Activated CD8-positive, alpha-beta memory T cell treated with anti-CD3 and anti-CD28 coated beads, Interleukin-2, amount 50 U/mL, for 24 hours (primary cell): Measurements from ENCODE around the gene CWC27.

Experiments used
- DNase-seq: peaks from one replicate; pipeline ENCODE4 v3.0.0-alpha.2; 2020; ENCODE audit errors: extremely low read depth

The CWC27 gene

DNA sequence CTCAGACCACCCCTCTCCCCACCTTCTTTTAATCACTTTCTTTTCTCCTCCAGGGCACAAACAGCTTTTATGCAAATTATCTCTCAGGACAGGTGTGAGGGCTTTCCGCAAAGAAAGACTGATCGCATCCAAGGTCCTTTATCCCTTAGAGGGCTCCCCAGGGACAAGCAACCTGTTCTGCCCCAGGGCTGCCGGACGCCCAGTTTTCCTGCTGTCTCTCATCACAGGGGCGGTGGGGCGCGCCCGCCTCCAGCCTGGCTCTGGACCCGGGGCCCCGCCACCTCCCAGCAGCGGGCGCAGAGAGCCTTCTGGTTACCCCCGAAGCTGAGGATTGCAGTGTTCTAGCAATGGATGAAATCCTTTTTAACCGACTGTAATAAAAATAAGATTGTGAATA lies 266.1 kb downstream of the CWC27 start:
- no peak for DNase-seq

GRCh38 chr5:65035211-65036206 lies 266.8 kb downstream of the CWC27 start:
- DNase-seq: peak; percentile 59

- DNase-seq: no peak
These were observed 269.4 kb downstream of the CWC27 start for GRCh38 chr5:65037831-65038815.

DNA sequence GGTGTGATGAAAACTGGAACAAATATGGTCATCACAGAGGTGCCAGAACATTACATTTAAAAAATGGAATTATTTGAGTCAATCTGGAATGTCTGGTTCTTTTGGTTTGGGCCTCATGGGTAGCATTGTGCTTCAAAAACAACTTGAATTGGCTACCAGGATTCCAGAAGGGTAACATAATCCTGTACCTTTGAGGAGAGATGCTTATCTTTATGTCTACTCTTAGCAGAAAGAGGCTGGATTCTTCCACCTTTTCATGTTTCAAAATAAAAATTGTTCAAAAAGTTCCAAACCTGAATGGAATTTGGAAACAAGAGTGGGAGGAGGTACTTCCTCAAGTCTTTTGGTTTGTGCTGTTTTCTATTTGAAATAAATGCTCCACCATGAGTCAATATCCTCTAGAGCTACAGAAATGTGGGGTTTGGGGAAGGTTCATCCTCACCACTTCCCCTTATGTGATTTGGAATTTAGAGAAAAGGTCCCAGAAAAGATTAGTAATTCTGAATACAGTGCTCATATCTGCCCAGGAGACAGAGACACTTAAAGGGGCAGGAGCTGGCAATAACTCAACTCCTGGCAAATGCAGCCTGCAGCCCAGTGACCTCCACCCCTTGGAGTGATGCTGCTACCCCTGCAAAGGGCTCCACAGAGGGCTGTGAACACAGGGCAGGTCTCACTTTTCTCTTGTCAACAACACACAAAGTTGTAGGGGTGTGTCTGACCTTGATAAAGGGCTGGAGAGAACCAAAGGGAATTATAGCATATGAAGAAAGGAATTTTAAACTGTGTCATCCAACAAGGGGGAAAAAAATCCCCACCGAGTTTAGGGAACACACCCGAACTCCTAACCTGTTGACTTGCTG lies 272.8 kb downstream of the CWC27 start:
- no peak for DNase-seq

DNA sequence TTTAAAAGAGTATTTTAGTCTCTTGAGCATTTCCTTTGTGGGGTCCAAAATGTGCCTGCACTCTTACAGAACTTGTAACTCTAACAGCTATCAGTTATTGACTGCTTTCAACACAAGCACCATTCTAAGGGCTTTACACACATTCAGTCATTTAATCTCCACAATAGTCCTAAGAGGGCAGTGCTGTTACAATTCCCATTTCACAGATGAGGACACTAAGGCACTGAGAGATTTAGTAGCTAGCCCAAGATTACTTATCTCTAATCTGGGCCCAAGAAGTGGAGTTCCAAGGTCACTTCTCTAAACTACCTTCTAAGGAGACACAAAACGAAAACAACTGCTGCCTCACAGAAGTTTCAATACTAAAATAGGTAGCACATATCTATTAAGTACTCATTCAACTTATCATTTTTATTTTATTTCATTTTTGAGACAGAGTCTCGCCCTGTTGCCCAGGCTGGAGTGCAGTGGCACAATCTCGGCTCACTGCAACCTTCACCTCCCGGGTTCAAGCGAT lies 275.2 kb downstream of the CWC27 start:
- no peak for DNase-seq

GRCh38 chr5:65047225-65047624 lies 278.5 kb downstream of the CWC27 start:
- no peak for DNase-seq

DNA sequence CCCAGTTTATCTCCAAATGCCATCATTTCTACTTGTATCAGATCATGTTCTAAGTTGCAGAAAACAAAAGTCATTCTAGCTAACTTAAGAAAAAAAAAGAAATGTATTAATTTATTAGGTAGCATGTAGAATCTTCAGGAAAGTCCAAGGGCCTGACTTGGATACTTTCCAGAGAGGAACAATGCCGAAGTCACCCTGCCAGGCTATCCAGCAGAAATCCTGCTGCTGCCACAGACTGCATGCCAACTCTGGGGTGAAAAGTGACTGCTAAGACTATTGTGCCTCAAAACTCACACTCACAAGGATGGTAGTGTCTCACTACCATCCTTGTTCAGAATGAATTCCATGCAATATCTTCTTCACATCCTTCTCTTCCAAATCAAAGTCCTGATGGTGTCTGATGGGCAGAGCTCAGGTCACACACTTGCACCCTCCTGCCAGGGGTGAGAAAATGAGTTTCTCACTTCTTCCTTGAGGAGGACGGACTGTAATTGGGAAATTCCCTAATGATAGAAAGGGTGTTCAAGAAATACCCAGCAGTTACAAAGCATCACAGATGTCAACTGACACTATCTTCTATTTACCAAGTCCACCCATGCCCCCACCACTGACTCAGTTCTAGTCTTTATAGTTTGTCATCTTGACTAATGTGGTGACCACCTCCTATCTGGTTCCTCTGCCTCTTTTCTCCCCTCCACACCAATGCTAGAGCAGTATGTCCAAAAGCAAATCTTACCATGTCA lies 279.4 kb downstream of the CWC27 start:
- DNase-seq: no peak

GRCh38 chr5:65050140-65050539 lies 281.4 kb downstream of the CWC27 start:
- no peak for DNase-seq

DNA sequence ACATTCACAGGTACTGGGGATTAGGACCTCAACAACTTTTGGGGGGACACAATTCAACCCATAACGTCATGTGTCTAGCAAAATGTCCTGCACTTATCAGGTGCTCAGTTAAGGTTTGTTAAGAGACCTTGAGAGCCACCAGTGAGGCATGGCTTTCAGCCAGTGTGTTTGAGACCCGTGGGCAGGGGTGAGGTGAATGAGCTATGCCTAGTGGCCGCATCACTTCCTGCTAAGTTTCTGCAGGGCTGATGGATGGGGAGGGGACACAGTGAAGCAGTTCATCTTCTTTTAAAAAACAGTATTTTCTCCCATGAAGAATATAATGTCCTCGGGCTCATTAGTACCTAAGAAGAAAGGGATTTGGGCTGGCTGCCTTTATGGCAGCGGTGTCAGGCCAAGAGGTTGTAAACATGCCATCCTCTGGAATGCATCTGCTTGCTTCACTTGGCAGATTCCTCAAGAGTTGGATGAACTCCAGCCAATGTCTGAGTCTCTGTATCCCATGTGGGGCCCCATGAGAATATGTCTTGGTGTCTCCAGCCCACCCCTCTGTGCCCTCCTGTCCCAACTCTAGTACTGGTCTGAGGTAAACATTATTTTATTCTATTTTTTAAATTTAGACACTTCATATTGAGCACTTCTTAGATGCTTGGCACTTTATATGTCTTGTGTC lies 282.2 kb downstream of the CWC27 start:
- no peak for DNase-seq

- DNase-seq: no peak
These were observed 287.2 kb downstream of the CWC27 start for GRCh38 chr5:65055938-65056337.

GRCh38 chr5:65059681-65060598 lies 291.2 kb downstream of the CWC27 start:
- DNase-seq: no peak

DNA sequence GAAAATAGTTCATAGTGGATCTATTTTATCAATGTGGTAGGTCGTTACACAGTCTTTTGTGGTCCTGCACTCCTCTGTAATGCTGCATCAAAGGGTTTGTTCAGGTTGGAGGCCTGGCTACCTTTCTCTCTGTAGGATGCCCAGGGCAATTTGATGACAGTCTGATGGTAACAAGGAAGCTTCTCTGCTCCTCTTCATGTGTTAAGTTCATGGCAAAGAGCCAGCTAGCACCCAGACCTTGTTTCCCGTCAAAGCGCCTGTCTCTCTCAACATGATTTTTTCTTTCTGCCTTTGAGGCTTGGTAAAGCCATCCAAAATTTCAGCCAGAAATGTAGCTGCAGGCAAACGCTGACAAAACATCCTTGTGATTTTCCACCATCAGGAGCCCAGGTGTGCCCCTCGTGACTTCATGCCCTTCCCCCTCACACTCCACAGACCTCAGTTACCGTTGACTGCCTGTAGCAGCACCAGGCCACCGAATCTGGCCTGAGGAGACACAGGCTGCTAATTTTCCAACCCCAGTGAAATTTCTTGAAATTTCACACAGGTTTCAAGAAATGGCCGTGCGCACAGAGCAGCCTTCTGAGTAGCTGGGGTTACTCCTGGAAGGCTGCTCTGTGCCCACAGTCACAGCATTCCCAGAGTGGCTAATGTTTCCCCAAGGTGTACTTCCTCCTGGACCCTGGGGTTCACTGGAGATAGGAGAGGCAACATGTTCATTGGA lies 292.7 kb downstream of the CWC27 start:
- no peak for DNase-seq

- DNase-seq: no peak
These were observed 293.2 kb downstream of the CWC27 start for GRCh38 chr5:65061974-65062353.

GRCh38 chr5:65062469-65063083 lies 293.8 kb downstream of the CWC27 start:
- DNase-seq: no peak

GRCh38 chr5:65065001-65065511 lies 296.3 kb downstream of the CWC27 start:
- DNase-seq: no peak

DNA sequence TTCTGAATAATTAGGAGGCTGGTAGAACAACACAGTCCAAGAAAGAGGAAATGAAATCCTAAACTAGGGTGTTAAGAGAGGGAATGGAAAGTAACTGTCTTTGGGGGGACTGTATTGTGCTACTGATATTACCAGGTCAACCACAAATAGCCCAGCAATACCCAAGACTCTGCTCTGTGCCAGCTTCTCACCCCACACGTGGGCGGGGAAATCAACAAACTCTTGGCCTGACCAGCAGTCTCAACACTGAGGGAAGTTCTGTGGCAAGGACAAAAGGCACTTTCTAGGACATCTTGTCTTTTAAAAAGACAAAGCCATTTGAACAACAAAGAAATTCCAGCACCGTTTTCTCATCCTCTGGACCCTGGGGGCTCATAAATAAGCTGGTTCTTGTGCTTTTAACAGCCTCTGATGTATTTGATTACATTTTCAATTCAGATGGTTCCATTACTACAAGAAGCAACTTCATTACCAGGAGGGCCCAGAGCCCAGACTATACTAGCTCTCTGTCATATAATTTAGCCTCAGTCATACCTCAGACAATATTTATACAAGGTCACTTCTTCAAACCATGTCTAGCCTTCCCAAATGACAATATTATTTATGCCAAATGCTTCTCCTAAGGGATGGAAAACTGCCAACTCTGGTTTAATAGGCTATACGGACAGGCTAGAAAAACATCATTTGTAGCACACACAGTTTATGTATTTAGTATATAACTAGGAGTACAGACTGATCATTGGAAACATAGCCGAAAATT lies 297.8 kb downstream of the CWC27 start:
- no peak for DNase-seq

GRCh38 chr5:65067147-65067506 lies 298.4 kb downstream of the CWC27 start:
- DNase-seq: no peak
